OCI-LY7 (cell line): ENCODE measurements around the gene SPRED2. TPM values are rescaled to one million over a fixed set of nuclear protein-coding genes. Genes with fewer than 3 reads are reported as not detected.
A peak's percentile ranks its signal among the peaks of the same experiment; 100 is the strongest.

ENCODE experiments used
- BruUV-seq: library from RNA; stranded (reverse); fragments of 400-500 nt; replicated peaks from 2 replicates; lab custom pipeline; 2021; lab: Mats Ljungman, UMichigan
- CTCF ChIA-PET: fragments of 300-600 bp; sonication (Branson Sonifier 250); formaldehyde crosslinking; loops from one replicate; lab custom pipeline; 2022; ENCODE audit warnings: antibody characterized with exemption; ENCODE audit not compliant: unreplicated experiment; lab: Charles Lee
- POLR2A ChIA-PET: fragments of 300-600 bp; sonication (Branson Sonifier 250); formaldehyde crosslinking; loops from one replicate; lab custom pipeline; 2022; ENCODE audit warnings: antibody characterized with exemption; lab: Charles Lee
- DNase-seq: peaks from one replicate; pipeline ENCODE4 v3.0.0-alpha.2; 2015; ENCODE audit warnings: low spot score
- H2AFZ ChIP-seq: fragments of 200-600 bp; sonication (generic), shearing (Covaris generic); 2 replicates; pipeline ENCODE4 v1.6.1; 2014; ENCODE audit warnings: mild to moderate bottlenecking, antibody characterized with exemption, low read length, moderate library complexity
- H3K27ac ChIP-seq: fragments of 200-600 bp; sonication (generic); 2 replicates; pipeline ENCODE4 v1.5.1; 2014; ENCODE audit warnings: mixed run types, low read depth, mild to moderate bottlenecking, moderate library complexity, low read length, inconsistent platforms; ENCODE audit not compliant: poor library complexity, severe bottlenecking
- H3K36me3 ChIP-seq: fragments of 200-600 bp; sonication (generic); 2 replicates; pipeline ENCODE4 v1.6.1; 2014; ENCODE audit warnings: mild to moderate bottlenecking, antibody characterized with exemption, low read length, moderate library complexity, mixed read lengths; ENCODE audit not compliant: insufficient read depth
- H3K4me1 ChIP-seq: fragments of 200-600 bp; sonication (generic); 2 replicates; pipeline ENCODE4 v1.5.1; 2014; ENCODE audit warnings: mild to moderate bottlenecking, low read length; ENCODE audit not compliant: insufficient read depth, poor library complexity, severe bottlenecking
- H3K4me2 ChIP-seq: fragments of 200-600 bp; sonication (generic); 2 replicates; pipeline ENCODE4 v1.6.1; 2014; ENCODE audit warnings: mild to moderate bottlenecking, low read length
- H3K4me3 ChIP-seq: fragments of 200-600 bp; sonication (generic); 2 replicates; pipeline ENCODE4 v1.5.1; 2014; ENCODE audit warnings: mild to moderate bottlenecking, low read depth, low read length; ENCODE audit not compliant: poor library complexity, severe bottlenecking
- H3K79me2 ChIP-seq: fragments of 200-600 bp; sonication (generic); 2 replicates; pipeline ENCODE4 v1.6.1; 2016; ENCODE audit warnings: low read depth, mild to moderate bottlenecking, low read length, moderate library complexity, mixed read lengths; ENCODE audit not compliant: insufficient read depth
- H3K9me2 ChIP-seq: fragments of 200-600 bp; sonication (generic); 2 replicates; pipeline ENCODE4 v1.6.1; 2016; ENCODE audit warnings: mild to moderate bottlenecking, low read length, mixed read lengths; ENCODE audit not compliant: insufficient read depth
- H3K9me3 ChIP-seq: fragments of 200-600 bp; sonication (generic); 2 replicates; pipeline ENCODE4 v1.6.1; 2014; ENCODE audit warnings: mild to moderate bottlenecking, mixed run types, low read length, mixed read lengths
- H4K20me1 ChIP-seq: fragments of 200-600 bp; sonication (generic); 2 replicates; pipeline ENCODE4 v1.6.1; 2014; ENCODE audit warnings: mild to moderate bottlenecking, antibody characterized with exemption, low read length, moderate library complexity, mixed read lengths; ENCODE audit not compliant: insufficient read depth
- EZH2phosphoT487 ChIP-seq: fragments of 200-600 bp; sonication (generic); IDR thresholded peaks from 2 replicates; pipeline ENCODE4 v1.6.1; 2018; ENCODE audit warnings: low read depth, borderline replicate concordance, mild to moderate bottlenecking, mixed run types, antibody characterized with exemption, low read length, moderate library complexity, mixed read lengths
- intact Hi-C: fragments of 100-400 bp; cut with micrococcal nuclease; formaldehyde crosslinking; loops from one replicate; pipeline ENCODE4 v1.10.0; 2022; ENCODE audit not compliant: unreplicated experiment
- total RNA-seq, 2 experiments: library from RNA; depleted of rRNA in 1 of 2; stranded (reverse); fragments of >200 nt in 1 of 2; shearing (Covaris generic) in 1 of 2; gene quantifications; 2 replicates each; pipeline ENCODE4 v1.2.3, GENCODE V29; 2014 to 2022
- TF ChIP-seq, protein P1 (sequence below): fragments of 200-600 bp; sonication (generic); conservative IDR thresholded peaks from 2 replicates; pipeline ENCODE4 v1.5.1; 2014; ENCODE audit warnings: mild to moderate bottlenecking, antibody characterized with exemption, low read length, moderate library complexity, mixed read lengths

SPRED2 gene
- total RNA-seq, 2 experiments from 2014 or later: 8.0 to 49.1 TPM

- Histone ChIP-seq H3K9me2 (no peaks in the 10 kb centered on the region), H3K27ac (peak overlapping the region; percentile 37), H3K9me3 (no peaks in the 10 kb centered on the region), H3K79me2 (peaks cover 87% of the 10 kb centered on the region), H4K20me1 (no peaks in the 10 kb centered on the region), H3K36me3 (no peaks in the 10 kb centered on the region; the same call in 1 of the 2 replicates), H2AFZ (no peak overlapping the region), H3K4me1 (peaks cover 95% of the 10 kb centered on the region), H3K4me3 (peak overlapping the region; percentile 3), H3K4me2 (peak overlapping the region; percentile 47)
- BruUV-seq: no TSS peak
- ChIA-PET POLR2A (interaction anchor here (1.0 to 1.2 kb wide), 3 partner anchors 29 to 86 kb away, joined by 3 to 4 read pairs (median 3); no protein-coding TSS in a partner anchor), CTCF (no interaction called here)
- DNase-seq: no peak
- intact Hi-C loops: no loop called here
- TF ChIP-seq EZH2phosphoT487: no peak
- TF ChIP-seq, protein P1, sequence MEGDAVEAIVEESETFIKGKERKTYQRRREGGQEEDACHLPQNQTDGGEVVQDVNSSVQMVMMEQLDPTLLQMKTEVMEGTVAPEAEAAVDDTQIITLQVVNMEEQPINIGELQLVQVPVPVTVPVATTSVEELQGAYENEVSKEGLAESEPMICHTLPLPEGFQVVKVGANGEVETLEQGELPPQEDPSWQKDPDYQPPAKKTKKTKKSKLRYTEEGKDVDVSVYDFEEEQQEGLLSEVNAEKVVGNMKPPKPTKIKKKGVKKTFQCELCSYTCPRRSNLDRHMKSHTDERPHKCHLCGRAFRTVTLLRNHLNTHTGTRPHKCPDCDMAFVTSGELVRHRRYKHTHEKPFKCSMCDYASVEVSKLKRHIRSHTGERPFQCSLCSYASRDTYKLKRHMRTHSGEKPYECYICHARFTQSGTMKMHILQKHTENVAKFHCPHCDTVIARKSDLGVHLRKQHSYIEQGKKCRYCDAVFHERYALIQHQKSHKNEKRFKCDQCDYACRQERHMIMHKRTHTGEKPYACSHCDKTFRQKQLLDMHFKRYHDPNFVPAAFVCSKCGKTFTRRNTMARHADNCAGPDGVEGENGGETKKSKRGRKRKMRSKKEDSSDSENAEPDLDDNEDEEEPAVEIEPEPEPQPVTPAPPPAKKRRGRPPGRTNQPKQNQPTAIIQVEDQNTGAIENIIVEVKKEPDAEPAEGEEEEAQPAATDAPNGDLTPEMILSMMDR: no peak
Observed at GRCh38 chr2:65361623-65362022, 70.8 kb downstream of the SPRED2 start.

DNA sequence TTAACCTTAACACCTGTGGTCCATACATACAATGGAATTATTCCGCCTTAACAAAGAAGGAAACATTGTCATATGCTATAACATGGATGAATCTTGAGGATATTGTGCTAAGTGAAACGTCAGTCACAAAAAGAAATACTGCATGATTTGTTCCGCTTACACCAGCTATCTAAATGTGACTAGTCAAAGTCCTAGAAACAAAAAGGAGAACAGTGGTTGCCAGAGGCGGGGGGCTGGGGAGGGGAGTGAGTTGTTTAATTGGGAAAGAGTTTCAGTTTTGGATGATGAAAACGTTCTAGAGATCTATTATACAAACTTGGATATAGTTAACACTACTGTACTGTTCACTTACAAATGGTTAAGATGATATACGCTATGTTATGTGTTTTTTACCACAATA lies 72.0 kb downstream of the SPRED2 start:
- Histone ChIP-seq H3K79me2 (peaks cover 87% of the 10 kb centered on the region), H2AFZ (no peak overlapping the region), H4K20me1 (no peaks in the 10 kb centered on the region), H3K9me3 (no peaks in the 10 kb centered on the region), H3K4me3 (no peak overlapping the region), H3K9me2 (no peaks in the 10 kb centered on the region), H3K4me1 (peaks cover 95% of the 10 kb centered on the region), H3K36me3 (no peaks in the 10 kb centered on the region; the same call in 1 of the 2 replicates), H3K4me2 (peak overlapping the region; percentile 47), H3K27ac (no peak overlapping the region)
- no peak for TF ChIP-seq EZH2phosphoT487
- TF ChIP-seq, protein P1: no peak
- DNase-seq: no peak
- CTCF ChIA-PET: interaction anchor here (1.0 to 2.5 kb wide), 2 partner anchors 10 to 59 kb away, joined by 4 to 11 read pairs; no protein-coding TSS in a partner anchor
- intact Hi-C loops: no loop called here
- no TSS peak for BruUV-seq
- POLR2A ChIA-PET: interaction anchor here (0.7 to 4.0 kb wide), 6 partner anchors 6 to 82 kb away, joined by 3 to 19 read pairs (median 4); no protein-coding TSS in a partner anchor
